Colon (tissue), 2 donors: ENCODE results near the gene GHRHR.

Experiments
- FAIRE-seq: peaks from 2 replicates; lab custom pipeline; 2012; peaks lifted over from hg19 to GRCh38; lab: Jason Lieb, UNC
- donor health status: control.
- donor health status: control.

Gene GHRHR

DNA sequence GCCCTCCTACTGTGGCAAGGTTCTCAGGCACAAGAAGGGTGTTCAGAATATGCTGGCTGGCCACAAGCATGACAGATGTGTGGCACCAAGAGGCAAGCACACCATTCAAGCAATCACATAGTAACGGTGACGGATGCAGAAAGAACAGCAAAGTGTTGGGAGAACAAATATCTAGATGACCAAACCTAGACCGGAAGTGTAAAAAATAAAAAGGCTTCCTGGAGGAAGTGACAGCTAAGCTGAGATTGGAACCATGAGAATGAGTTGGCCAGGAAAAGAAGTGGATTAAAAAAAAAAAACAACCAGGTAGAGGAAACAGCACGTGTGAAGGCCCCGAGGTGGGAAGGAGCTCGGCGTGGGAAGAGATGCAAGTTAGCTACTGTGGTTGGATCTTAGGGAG lies 22.0 kb downstream of the GHRHR start:
- no peak for FAIRE-seq

DNA sequence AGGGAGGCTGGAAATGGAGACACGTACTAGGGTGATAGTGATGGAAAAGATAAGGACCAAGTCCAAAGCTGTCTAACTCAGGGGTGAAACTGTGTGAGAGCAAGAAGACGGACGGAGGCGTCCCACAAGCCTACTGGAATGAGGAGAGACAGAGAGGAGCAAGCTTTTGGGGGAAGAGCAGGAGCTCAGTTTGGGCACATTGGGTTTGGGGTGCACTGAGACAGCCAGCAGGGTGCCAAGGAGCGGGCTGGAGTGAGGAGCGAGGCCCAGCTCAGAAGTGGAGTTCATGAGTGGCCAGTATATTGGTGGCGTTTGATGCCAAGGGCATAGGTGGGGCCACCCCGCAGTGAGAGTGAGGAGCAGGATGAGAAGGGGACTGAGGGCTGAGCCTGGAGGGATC lies 22.6 kb downstream of the GHRHR start:
- no peak for FAIRE-seq

DNA sequence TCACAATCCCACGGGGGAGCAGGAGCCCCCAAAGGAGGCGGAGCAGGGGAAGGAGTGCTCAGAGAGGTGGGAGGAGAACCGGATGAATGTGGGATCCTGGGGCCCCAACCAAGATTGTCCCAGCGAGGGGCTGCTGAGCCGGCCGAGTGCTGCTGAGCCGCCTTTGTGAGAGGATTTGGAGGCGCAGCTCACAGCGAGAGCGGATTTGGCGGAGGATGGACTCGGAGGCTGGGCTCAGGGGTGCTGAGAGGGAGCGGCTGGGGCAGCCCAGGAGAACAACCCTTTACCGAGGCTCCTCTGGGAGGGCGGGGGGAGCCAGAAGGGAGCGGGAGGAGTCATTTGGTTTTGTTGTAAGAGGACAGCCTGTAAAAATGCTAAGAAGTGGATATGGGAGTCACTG lies 23.0 kb downstream of the GHRHR start:
- FAIRE-seq, result no peak

GRCh38 chr7:30987178-30987577 lies 23.4 kb downstream of the GHRHR start:
- no peak for FAIRE-seq

DNA sequence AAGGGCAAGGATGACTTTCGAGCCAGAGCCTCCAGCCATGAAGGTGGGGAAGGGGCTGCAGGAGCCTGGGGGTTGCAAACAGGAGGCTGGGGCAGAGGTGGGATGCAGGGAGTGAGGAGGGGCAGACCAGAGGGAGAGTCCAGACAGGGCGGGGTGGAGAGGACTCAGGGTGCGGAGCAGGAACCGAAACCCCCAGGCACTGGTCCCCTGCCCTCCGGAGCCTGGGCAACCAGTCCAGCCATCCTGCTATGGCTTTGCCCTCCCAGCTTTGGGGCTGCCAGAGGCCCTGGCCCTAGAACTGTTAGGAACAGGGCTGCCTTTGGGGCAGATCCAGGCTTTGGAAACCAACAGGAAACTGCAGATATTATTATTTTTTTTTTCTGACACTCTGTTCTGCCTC lies 24.2 kb downstream of the GHRHR start:
- FAIRE-seq, result no peak

DNA sequence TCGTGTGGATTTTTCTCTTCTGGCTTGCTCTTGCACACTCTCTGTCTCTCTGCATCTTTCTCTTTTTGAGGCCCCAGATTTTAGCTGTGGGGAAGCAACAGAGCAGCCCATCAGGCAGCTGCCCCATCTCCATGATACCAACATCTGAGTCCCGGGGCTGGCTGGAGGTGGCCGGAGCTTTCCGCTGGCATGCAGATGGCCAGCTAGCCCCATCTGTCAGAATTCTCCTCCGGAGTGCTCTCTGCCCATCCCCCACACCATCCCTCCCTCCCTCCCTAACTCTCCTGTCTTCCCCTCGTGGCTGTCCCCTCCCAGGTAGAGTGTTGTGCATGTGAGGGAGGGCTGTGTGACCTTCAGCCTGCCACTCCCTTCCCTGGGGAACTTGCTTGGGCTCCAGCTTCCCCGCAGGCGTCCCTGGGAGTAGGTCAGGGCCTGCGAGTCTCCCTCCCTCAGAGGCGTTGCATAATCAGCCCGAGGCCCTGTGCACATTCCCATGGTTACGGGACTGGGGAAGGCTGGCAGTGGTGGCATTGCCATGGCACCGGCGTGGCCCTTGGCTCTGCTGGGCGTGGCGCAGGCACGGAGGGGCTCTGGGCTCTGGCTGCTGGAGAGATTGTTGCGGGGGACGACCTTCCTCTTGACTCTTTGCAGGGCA lies 24.7 kb downstream of the GHRHR start:
- FAIRE-seq, result no peak

- no peak for FAIRE-seq
These were observed 25.5 kb downstream of the GHRHR start for GRCh38 chr7:30989008-30989823.

- FAIRE-seq, result no peak
These were observed 26.3 kb downstream of the GHRHR start for GRCh38 chr7:30989824-30990672.

DNA sequence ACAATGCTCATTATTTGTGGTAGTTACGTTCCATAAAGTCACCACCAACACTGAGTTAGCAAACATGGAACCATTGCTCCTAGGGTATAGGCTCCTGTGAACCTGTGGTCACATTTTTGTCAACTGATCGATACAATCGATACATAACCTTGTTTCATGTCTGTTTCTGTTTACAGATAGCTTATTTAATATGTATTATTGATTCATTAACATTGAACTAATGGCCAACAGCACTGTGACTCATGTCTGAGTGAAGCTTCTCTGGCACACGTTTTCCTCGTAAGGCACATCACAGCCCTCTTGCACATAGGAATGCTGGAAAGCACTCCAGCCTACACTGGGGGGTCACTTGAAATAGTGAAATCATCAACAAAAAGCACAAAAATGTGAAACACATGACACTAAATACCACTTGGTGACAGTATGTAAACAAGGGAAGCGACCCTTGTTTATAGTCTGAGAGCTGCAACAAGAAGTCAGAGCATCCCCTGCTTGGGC lies 27.0 kb downstream of the GHRHR start:
- FAIRE-seq, result no peak

DNA sequence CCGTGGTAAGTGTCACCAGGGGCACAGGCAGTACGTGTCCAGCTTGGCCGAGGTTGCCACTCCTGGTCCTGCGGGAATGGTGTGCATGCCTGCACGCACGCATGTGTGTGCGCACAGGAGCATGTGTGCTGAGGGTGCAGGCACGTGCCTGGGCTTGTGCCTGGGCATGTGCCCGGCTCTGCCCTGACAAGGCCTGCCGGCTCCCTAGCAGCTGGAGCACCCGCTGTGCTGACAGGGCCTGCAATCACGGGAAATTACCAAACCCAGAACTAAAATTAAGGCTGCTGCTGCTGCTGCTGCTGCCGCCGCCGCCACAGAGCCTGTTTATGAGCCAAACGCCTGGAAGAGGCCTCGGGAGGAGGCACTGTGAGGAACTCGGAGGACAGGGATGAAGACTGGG lies 28.7 kb downstream of the GHRHR start:
- FAIRE-seq, result no peak

- FAIRE-seq, result no peak
These were observed 30.7 kb downstream of the GHRHR start for GRCh38 chr7:30994206-30995100.

DNA sequence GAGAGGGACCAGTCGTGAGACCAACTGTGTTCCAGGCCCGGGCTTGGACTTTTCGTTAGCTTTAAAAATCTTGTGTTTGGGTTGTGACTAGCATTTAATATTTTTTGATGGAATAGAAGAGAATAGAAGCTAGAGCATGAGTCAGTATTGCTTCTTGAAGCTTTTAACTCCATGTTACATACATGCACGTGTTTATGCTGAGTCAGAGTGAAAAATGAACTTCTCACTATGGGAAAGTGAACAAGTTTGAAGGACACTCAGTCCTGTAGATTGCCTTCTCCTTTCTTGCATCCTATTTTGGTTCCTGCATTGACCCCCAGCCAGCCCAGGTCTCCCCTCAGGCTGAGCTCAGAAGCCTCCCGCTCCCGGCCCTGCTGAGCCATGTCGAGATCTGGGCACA lies 31.8 kb downstream of the GHRHR start:
- no peak for FAIRE-seq

DNA sequence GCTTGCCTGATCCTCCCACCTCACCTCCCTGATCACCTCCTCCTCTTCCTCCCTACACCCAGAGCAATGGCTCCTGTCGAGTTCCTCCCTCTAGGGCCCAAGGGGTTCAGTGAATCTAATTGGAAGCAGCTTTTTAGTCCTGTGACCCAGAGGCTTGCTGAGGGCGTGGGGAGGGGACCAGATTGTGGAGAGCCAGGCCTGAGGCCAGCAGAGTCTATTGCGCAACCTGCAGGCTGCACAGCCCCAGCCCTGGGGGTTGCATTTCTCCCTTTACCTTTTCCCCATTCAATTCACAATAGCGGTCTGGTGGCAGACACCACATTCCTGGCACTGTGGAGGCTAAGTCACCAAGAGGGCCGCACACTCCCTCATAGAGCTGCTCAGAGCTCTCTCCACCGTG lies 32.5 kb downstream of the GHRHR start:
- FAIRE-seq, result no peak

DNA sequence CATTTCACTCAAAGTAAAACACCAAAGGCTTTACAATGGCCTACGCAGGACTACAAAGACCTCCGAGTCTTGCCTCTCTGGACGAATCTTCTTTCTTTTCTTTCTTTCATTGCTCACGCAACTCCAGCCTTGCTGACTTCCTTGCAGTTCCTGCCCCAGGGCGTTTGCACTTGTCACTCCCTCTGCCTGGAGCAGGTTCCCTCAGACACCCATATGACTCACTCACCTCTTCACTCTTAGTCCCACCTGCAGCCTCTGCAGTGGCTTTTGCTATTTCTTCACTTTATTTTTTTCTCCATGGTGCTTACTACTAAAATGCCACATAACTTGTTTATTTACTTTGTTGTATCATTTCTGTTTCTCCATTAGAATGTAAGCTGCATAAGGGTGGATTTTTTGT lies 33.1 kb downstream of the GHRHR start:
- FAIRE-seq, result no peak

DNA sequence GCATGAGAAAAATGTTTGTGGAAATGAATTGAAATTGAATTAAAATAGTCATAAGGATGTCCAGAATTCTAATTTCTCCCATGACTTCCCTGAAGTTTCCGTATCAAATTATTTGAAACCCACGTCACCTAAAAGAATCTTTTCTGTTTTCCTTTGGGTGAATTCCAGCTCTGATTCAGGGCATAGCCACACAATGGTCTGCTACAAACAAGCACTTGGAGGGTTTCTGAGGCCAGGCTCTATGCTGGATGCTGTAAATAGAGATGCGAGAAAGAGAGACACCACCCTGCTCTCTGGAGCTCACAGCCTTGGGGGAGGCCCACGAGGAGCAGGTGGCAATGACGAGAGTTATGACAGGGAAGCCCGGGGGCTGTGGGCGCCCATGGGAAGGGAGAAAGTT lies 33.6 kb downstream of the GHRHR start:
- FAIRE-seq, result no peak

- no peak for FAIRE-seq
These were observed 34.4 kb downstream of the GHRHR start for GRCh38 chr7:30998180-30998579.

- FAIRE-seq, result no peak
These were observed 36.5 kb downstream of the GHRHR start for GRCh38 chr7:31000161-31000693.

DNA sequence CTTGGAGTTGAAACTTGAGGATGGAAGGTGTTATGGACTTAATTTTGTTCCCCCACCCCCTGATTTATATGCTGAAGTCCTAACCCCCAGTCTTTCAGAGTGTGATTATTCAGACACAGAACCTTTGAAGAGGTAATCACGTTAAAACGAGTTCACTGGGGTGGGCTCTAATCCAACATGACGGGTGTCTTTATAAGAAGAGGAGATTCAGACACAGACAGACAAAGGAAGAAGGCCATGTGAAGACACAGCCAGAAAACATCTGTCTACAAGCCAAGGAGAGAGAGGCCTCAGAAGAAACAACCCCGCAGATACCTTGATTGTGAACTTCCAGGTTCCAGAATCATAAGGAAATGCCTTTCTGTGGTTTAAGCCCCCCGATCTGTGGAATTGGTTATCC lies 37.0 kb downstream of the GHRHR start:
- no peak for FAIRE-seq

- no peak for FAIRE-seq
These were observed 38.5 kb downstream of the GHRHR start for GRCh38 chr7:31002256-31002655.

DNA sequence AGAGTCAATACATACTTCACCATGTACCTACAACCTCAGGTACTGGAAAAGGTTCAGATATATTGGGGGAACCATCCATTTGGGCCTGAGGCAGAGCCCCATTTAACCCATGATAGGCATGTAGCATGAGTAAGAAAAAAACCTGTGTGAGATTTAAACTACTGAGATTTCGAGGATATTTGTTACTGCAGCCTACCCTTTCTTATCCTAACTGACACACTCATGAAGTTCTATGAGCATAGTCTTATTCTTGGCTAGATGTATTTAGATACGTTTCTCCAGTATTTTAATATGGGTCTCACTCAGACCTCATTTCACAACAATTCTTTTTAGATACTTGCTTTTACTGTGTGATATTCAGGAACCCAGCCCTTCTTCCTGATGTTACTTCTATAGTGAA lies 39.3 kb downstream of the GHRHR start:
- no peak for FAIRE-seq

DNA sequence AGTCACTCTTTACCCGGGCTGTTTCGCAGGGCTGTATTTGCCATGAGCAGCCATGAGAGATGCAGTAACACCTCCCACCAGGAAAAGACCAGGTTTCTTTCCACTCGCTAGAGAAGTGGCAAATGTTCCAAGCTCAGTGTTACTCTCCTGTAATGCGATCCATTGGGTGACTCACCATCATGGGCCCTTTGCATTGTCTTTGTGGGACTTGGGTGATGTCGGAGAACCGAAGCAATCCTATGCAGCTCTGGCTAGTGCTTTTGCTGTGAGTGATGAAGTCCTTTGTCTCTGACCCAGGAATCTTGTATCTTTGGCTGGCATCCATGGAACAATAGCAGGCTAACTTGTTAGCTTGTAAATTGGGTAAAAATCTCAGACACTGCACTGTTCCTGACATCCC lies 40.0 kb downstream of the GHRHR start:
- no peak for FAIRE-seq

GRCh38 chr7:31004393-31004792 lies 40.6 kb downstream of the GHRHR start:
- FAIRE-seq, result no peak
